Uterus (tissue), 2 donors: ENCODE measurements around the gene SPRED3.

Experiments
- POLR2A ChIP-seq, 2 donors: fragments of 450-650 bp; IDR thresholded peaks; one replicate each; pipeline ENCODE4 v1.6.1; 2016; ENCODE audit warnings: antibody characterized with exemption in 2 of 2, mild to moderate bottlenecking in 1 of 2, moderate library complexity in 1 of 2
- TF ChIP-seq, protein P1 (sequence below), 4 experiments: fragments of 200-600 bp in 2 of 4; fragments of 450-650 bp in 2 of 4; sonication (generic) in 2 of 4; IDR thresholded peaks; one replicate each; pipeline ENCODE4 v1.5.1; 2016 to 2019; ENCODE audit warnings: antibody characterized with exemption in 4 of 4, mild to moderate bottlenecking in 2 of 4, moderate library complexity in 1 of 4

DNA sequence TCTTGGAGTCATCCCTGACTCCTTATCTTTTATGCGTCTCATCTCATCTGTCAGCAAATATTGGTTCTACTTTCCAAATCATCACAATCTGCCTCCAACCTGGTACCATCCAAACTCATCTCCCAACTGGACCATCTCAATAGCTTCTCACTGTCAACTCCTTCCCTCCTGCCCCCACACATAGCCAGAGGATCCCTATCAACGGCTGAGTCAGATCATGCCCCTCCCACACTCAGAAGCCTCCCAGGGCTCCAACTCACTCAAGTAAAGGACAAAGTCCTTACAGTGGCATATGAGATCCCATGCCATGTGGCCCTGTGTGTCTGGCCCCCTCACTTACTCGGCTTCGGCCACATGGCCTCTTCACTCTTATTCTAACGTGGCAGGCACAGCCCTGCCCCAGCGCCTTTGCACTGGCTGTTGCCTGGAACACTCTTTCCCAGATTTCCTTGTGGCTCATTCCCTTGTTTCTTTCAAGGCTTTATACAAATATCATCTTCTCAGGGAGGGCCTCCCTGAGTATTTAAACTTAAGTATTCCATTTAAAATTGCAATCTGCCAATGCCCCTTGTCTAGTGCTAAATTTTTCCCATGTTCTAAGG, 4.3 kb downstream of the SPRED3 start:
- TF ChIP-seq, protein P1, sequence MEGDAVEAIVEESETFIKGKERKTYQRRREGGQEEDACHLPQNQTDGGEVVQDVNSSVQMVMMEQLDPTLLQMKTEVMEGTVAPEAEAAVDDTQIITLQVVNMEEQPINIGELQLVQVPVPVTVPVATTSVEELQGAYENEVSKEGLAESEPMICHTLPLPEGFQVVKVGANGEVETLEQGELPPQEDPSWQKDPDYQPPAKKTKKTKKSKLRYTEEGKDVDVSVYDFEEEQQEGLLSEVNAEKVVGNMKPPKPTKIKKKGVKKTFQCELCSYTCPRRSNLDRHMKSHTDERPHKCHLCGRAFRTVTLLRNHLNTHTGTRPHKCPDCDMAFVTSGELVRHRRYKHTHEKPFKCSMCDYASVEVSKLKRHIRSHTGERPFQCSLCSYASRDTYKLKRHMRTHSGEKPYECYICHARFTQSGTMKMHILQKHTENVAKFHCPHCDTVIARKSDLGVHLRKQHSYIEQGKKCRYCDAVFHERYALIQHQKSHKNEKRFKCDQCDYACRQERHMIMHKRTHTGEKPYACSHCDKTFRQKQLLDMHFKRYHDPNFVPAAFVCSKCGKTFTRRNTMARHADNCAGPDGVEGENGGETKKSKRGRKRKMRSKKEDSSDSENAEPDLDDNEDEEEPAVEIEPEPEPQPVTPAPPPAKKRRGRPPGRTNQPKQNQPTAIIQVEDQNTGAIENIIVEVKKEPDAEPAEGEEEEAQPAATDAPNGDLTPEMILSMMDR (IDR thresholded peaks at IDR 0.05) = no peak
- TF ChIP-seq POLR2A (IDR thresholded peaks at IDR 0.05) = no peak
